DMS114 treated with DMSO at 0.1 percent for 48 hours (cell line): ENCODE measurements around the gene ASXL1.

Experiments
- DNase-seq: peaks from one replicate; lab custom pipeline; 2025; ENCODE audit not compliant: unreplicated experiment; lab: John Stamatoyannopoulos, UW

ASXL1 gene

GRCh38 chr20:32451682-32452461 is 93.7 kb downstream of the ASXL1 start:
- DNase-seq = no peak

GRCh38 chr20:32452776-32453466 is 94.8 kb downstream of the ASXL1 start:
- no peak for DNase-seq

GRCh38 chr20:32453467-32454163 is 95.5 kb downstream of the ASXL1 start:
- no peak for DNase-seq

- DNase-seq = no peak
These were observed 96.3 kb downstream of the ASXL1 start for GRCh38 chr20:32454164-32455145.

- DNase-seq = no peak
These were observed 97.2 kb downstream of the ASXL1 start for GRCh38 chr20:32455171-32455900.

GRCh38 chr20:32455901-32456701 is 98.0 kb downstream of the ASXL1 start:
- DNase-seq = no peak

GRCh38 chr20:32456869-32457478 is 98.8 kb downstream of the ASXL1 start:
- DNase-seq = no peak

GRCh38 chr20:32457479-32457986 is 99.4 kb downstream of the ASXL1 start:
- no peak for DNase-seq

GRCh38 chr20:32458061-32458836 is 100.1 kb downstream of the ASXL1 start:
- DNase-seq = no peak

- DNase-seq = no peak
These were observed 100.7 kb downstream of the ASXL1 start for GRCh38 chr20:32458837-32459220.

GRCh38 chr20:32460231-32460630 is 102.1 kb downstream of the ASXL1 start:
- DNase-seq = no peak

GRCh38 chr20:32460683-32461320 is 102.7 kb downstream of the ASXL1 start:
- DNase-seq = no peak

GRCh38 chr20:32461836-32462600 is 103.9 kb downstream of the ASXL1 start:
- no peak for DNase-seq

- DNase-seq = no peak
These were observed 104.9 kb downstream of the ASXL1 start for GRCh38 chr20:32462900-32463641.

GRCh38 chr20:32463642-32464400 is 105.7 kb downstream of the ASXL1 start:
- no peak for DNase-seq
